Upper lobe of right lung (tissue), 1 donor: ENCODE measurements around the gene CLK3. TPM values are rescaled to one million over a fixed set of nuclear protein-coding genes. Genes with fewer than 3 reads are reported as not detected.

Experiments used
- ATAC-seq: fragments of 200-7000 bp; cut with Tn5 transposase; one replicate; pipeline ENCODE4 v1.9.1; 2020; ENCODE audit warnings: mild to moderate bottlenecking, moderate library complexity
- DNase-seq: peaks from one replicate; pipeline ENCODE4 v3.0.0-alpha.2; 2020
- H3K27ac ChIP-seq: fragments of 200-600 bp; one replicate; pipeline ENCODE4 v1.8.0; 2022
- H3K27me3 ChIP-seq: fragments of 200-600 bp; one replicate; pipeline ENCODE4 v1.8.0; 2022; ENCODE audit warnings: mild to moderate bottlenecking
- H3K36me3 ChIP-seq: fragments of 200-600 bp; one replicate; pipeline ENCODE4 v1.8.0; 2022
- H3K4me1 ChIP-seq: fragments of 200-600 bp; one replicate; pipeline ENCODE4 v1.8.0; 2022
- H3K4me3 ChIP-seq: fragments of 200-600 bp; one replicate; pipeline ENCODE4 v1.8.0; 2022; ENCODE audit warnings: mild to moderate bottlenecking
- H3K9me3 ChIP-seq: fragments of 200-600 bp; one replicate; pipeline ENCODE4 v1.8.0; 2022
- intact Hi-C: fragments of 100-400 bp; cut with DNase I; formaldehyde crosslinking; loops from one replicate; pipeline ENCODE4 v1.11.0; 2022
- total RNA-seq: library from RNA; stranded (reverse); fragmentation: NEBNext Ultra II Directional; extraction: Animal tissue kit (Norgen Biotek cat#: 25700); gene quantifications from one replicate; pipeline ENCODE4 v1.2.1, GENCODE V29; 2021
- TF ChIP-seq, protein P1 (sequence below): fragments of 200-600 bp; IDR thresholded peaks from one replicate; pipeline ENCODE4 v1.8.0; 2022; ENCODE audit warnings: antibody characterized with exemption
- donor health status: DM: no; HTN: yes; CAD: no; lungs with severe emphysema.

Gene CLK3
- total RNA-seq, 1 donor from 2014 or later = 72.9 TPM

GRCh38 chr15:74631935-74632560 is 16.4 kb downstream of the CLK3 start:
- H3K4me3 ChIP-seq = no peak overlapping the region
- no peak overlapping the region for H3K27ac ChIP-seq
- intact Hi-C loops = no loop called here
- peaks cover 98% of the 10 kb centered on the region for H3K36me3 ChIP-seq
- ATAC-seq = peak; percentile 61
- no peaks in the 10 kb centered on the region for H3K27me3 ChIP-seq
- no peaks in the 10 kb centered on the region for H3K4me1 ChIP-seq
- peak; percentile 77 for DNase-seq
- no peaks in the 10 kb centered on the region for H3K9me3 ChIP-seq
- TF ChIP-seq, protein P1, sequence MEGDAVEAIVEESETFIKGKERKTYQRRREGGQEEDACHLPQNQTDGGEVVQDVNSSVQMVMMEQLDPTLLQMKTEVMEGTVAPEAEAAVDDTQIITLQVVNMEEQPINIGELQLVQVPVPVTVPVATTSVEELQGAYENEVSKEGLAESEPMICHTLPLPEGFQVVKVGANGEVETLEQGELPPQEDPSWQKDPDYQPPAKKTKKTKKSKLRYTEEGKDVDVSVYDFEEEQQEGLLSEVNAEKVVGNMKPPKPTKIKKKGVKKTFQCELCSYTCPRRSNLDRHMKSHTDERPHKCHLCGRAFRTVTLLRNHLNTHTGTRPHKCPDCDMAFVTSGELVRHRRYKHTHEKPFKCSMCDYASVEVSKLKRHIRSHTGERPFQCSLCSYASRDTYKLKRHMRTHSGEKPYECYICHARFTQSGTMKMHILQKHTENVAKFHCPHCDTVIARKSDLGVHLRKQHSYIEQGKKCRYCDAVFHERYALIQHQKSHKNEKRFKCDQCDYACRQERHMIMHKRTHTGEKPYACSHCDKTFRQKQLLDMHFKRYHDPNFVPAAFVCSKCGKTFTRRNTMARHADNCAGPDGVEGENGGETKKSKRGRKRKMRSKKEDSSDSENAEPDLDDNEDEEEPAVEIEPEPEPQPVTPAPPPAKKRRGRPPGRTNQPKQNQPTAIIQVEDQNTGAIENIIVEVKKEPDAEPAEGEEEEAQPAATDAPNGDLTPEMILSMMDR = peak; percentile 80

GRCh38 chr15:74632601-74633000 is 17.0 kb downstream of the CLK3 start:
- no peaks in the 10 kb centered on the region for H3K27me3 ChIP-seq
- H3K36me3 ChIP-seq = peaks cover 98% of the 10 kb centered on the region
- no peak overlapping the region for H3K27ac ChIP-seq
- TF ChIP-seq, protein P1 = no peak
- DNase-seq = no peak
- no peak overlapping the region for H3K4me3 ChIP-seq
- intact Hi-C loops = no loop called here
- H3K4me1 ChIP-seq = no peaks in the 10 kb centered on the region
- no peaks in the 10 kb centered on the region for H3K9me3 ChIP-seq
- ATAC-seq = no peak

GRCh38 chr15:74633781-74634180 is 18.1 kb downstream of the CLK3 start:
- no peaks in the 10 kb centered on the region for H3K27me3 ChIP-seq
- no peaks in the 10 kb centered on the region for H3K9me3 ChIP-seq
- TF ChIP-seq, protein P1 = no peak
- H3K27ac ChIP-seq = no peak overlapping the region
- intact Hi-C loops = no loop called here
- H3K36me3 ChIP-seq = peaks cover 92% of the 10 kb centered on the region
- no peak for DNase-seq
- no peaks in the 10 kb centered on the region for H3K4me1 ChIP-seq
- no peak overlapping the region for H3K4me3 ChIP-seq
- no peak for ATAC-seq

DNA sequence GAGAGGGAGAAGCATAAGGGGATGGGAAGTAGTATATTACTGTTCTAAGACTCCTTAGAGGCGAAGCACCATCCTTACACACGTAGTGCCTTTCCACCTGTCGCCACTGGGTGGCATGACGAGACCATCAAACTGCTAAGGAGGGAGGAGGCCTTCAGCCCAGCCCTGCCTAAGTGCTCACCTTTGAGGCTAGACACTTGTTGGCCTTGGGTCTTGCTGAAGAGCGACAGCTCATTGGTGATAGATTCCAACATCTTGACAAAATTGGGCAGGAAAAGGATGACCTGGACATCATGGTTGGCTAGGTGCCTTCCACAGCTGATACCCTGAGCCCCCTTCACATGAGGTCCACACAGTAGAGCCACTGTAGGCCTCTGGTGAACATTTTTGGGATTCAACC is 19.6 kb downstream of the CLK3 start:
- H3K27me3 ChIP-seq = no peaks in the 10 kb centered on the region
- H3K27ac ChIP-seq = no peak overlapping the region
- TF ChIP-seq, protein P1 = peak; percentile 90
- H3K36me3 ChIP-seq = peaks cover 92% of the 10 kb centered on the region
- H3K4me1 ChIP-seq = no peaks in the 10 kb centered on the region
- no peaks in the 10 kb centered on the region for H3K9me3 ChIP-seq
- no peak overlapping the region for H3K4me3 ChIP-seq
- intact Hi-C loops = loop anchor here (5.0 kb wide), 1 partner anchor 132 kb away; no protein-coding TSS in a partner anchor
- peak; percentile 76 for DNase-seq
- peak; percentile 88 for ATAC-seq

DNA sequence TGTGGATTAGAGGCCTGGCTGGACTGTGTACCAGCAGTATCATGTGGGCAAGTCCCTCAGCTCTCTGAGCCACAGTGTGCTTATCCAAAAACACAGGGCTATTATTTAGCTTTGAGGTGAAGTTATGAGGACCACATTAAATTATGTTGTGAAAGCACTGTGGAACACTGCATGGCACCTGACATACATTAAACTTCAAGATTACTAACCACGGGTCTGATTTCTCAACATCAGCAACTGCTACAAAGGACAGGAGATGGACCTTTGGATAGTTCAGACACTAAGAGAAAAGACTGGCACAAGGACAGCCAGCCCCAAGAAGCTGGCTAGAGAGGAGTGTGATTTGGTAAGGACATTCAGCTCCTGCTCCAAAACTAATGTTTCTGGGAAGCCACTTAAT is 21.3 kb downstream of the CLK3 start:
- no peaks in the 10 kb centered on the region for H3K27me3 ChIP-seq
- peaks cover 80% of the 10 kb centered on the region for H3K36me3 ChIP-seq
- no peak overlapping the region for H3K27ac ChIP-seq

More for the DNA sequence above, 21.3 kb downstream of the CLK3 start:
- no peak for ATAC-seq
- intact Hi-C loops = loop anchor here (5.0 kb wide), 1 partner anchor 130 kb away; no protein-coding TSS in a partner anchor
- Histone ChIP-seq H3K4me1 (peaks cover 9% of the 10 kb centered on the region), H3K4me3 (no peak overlapping the region), H3K9me3 (no peaks in the 10 kb centered on the region)
- DNase-seq = no peak
- TF ChIP-seq, protein P1 = no peak
